ENCODE results near the gene DDX23.

The DDX23 gene

GRCh38 chr12:48838048-48838447 lies 13.9 kb downstream of the DDX23 start:
- Histone ChIP-seq H3K4me2 (no peak overlapping the region), H3K9ac (no peak overlapping the region), H3K4me3 (IDR thresholded peaks at IDR 0.05; ENCODE audit: insufficient read depth, low read depth, low read length) (no peak overlapping the region), H3K27me3 (ENCODE audit: insufficient read depth, low read depth) (no peaks in the 10 kb centered on the region), H3K36me3 (ENCODE audit: insufficient read depth) (peaks cover 12% of the 10 kb centered on the region; the same call in 1 of the 2 replicates), H3K27ac (no peak overlapping the region), H3K4me1 (ENCODE audit: low read depth, poor library complexity, severe bottlenecking) (no peaks in the 10 kb centered on the region), H2AFZ (ENCODE audit: low read depth) (no peak overlapping the region), H3K79me2 (ENCODE audit: insufficient read depth, low read depth) (no peaks in the 10 kb centered on the region), H4K20me1 (ENCODE audit: insufficient read depth) (no peaks in the 10 kb centered on the region; the same call in 1 of the 2 replicates)
- no peak for TF ChIP-seq CTCF (conservative IDR thresholded peaks at IDR 0.05; ENCODE audit: low read depth, low read length)

- Histone ChIP-seq H3K4me3 (IDR thresholded peaks at IDR 0.05; ENCODE audit: insufficient read depth, low read depth, low read length) (no peak overlapping the region), H3K36me3 (ENCODE audit: insufficient read depth) (peaks cover 24% of the 10 kb centered on the region; the same call in 1 of the 2 replicates), H3K27me3 (ENCODE audit: insufficient read depth, low read depth) (no peaks in the 10 kb centered on the region), H3K27ac (no peak overlapping the region), H3K9ac (no peak overlapping the region), H3K4me2 (no peak overlapping the region), H3K79me2 (ENCODE audit: insufficient read depth, low read depth) (no peaks in the 10 kb centered on the region), H3K4me1 (ENCODE audit: low read depth, poor library complexity, severe bottlenecking) (no peaks in the 10 kb centered on the region), H4K20me1 (ENCODE audit: insufficient read depth) (no peaks in the 10 kb centered on the region; the same call in 1 of the 2 replicates), H2AFZ (ENCODE audit: low read depth) (no peak overlapping the region)
- TF ChIP-seq CTCF (conservative IDR thresholded peaks at IDR 0.05; ENCODE audit: low read depth, low read length): no peak
These were observed 19.5 kb downstream of the DDX23 start for GRCh38 chr12:48832321-48833060.

GRCh38 chr12:48831257-48831656 lies 20.7 kb downstream of the DDX23 start:
- Histone ChIP-seq H2AFZ (ENCODE audit: low read depth) (no peak overlapping the region), H3K27me3 (ENCODE audit: insufficient read depth, low read depth) (no peaks in the 10 kb centered on the region), H3K9ac (no peak overlapping the region), H4K20me1 (ENCODE audit: insufficient read depth) (no peaks in the 10 kb centered on the region; the same call in 1 of the 2 replicates), H3K79me2 (ENCODE audit: insufficient read depth, low read depth) (no peaks in the 10 kb centered on the region), H3K36me3 (ENCODE audit: insufficient read depth) (peaks cover 24% of the 10 kb centered on the region; the same call in 1 of the 2 replicates), H3K4me3 (IDR thresholded peaks at IDR 0.05; ENCODE audit: insufficient read depth, low read depth, low read length) (no peak overlapping the region), H3K27ac (no peak overlapping the region), H3K4me1 (ENCODE audit: low read depth, poor library complexity, severe bottlenecking) (no peaks in the 10 kb centered on the region), H3K4me2 (no peak overlapping the region)
- TF ChIP-seq CTCF (conservative IDR thresholded peaks at IDR 0.05; ENCODE audit: low read depth, low read length): no peak

- Histone ChIP-seq H3K4me2 (no peak overlapping the region), H2AFZ (ENCODE audit: low read depth) (no peak overlapping the region), H3K36me3 (ENCODE audit: insufficient read depth) (peaks cover 24% of the 10 kb centered on the region; the same call in 1 of the 2 replicates), H3K27me3 (ENCODE audit: insufficient read depth, low read depth) (no peaks in the 10 kb centered on the region), H3K79me2 (ENCODE audit: insufficient read depth, low read depth) (no peaks in the 10 kb centered on the region), H3K4me3 (IDR thresholded peaks at IDR 0.05; ENCODE audit: insufficient read depth, low read depth, low read length) (no peak overlapping the region), H3K9ac (no peak overlapping the region), H3K4me1 (ENCODE audit: low read depth, poor library complexity, severe bottlenecking) (no peaks in the 10 kb centered on the region), H4K20me1 (ENCODE audit: insufficient read depth) (no peaks in the 10 kb centered on the region; the same call in 1 of the 2 replicates), H3K27ac (no peak overlapping the region)
- TF ChIP-seq CTCF (conservative IDR thresholded peaks at IDR 0.05; ENCODE audit: low read depth, low read length): no peak
These were observed 23.0 kb downstream of the DDX23 start for GRCh38 chr12:48828841-48829575.
